Panc1 (cell line): ENCODE measurements around the gene BRD1. TPM values are rescaled to one million over a fixed set of nuclear protein-coding genes. Genes with fewer than 3 reads are reported as not detected.

ENCODE experiments used
- ATAC-seq: fragments of 200-7000 bp; cut with Tn5 transposase; 2 replicates; pipeline ENCODE4 v1.9.1; 2020; ENCODE audit warnings: mild to moderate bottlenecking, moderate library complexity
- BruUV-seq: library from RNA; stranded (reverse); fragments of 400-500 nt; replicated peaks from 2 replicates; lab custom pipeline; 2021; lab: Mats Ljungman, UMichigan
- CTCF ChIA-PET: fragments of 300-600 bp; sonication (Branson Sonifier 250); formaldehyde crosslinking; loops from one replicate; lab custom pipeline; 2022; ENCODE audit warnings: antibody characterized with exemption; lab: Charles Lee
- POLR2A ChIA-PET: fragments of 300-600 bp; sonication (Branson Sonifier 250); formaldehyde crosslinking; loops from one replicate; lab custom pipeline; 2022; ENCODE audit warnings: antibody characterized with exemption; lab: Charles Lee
- DNase-seq: peaks from one replicate; pipeline ENCODE4 v3.0.0-alpha.2; 2010; ENCODE audit warnings: low read depth, low spot score
- H3K27ac ChIP-seq: 2 replicates; pipeline ENCODE4 v1.5.1; 2011; ENCODE audit warnings: mild to moderate bottlenecking, low read length, inconsistent platforms
- H3K27me3 ChIP-seq: fragments of 200-500 bp; sonication (Bioruptor generic); 2 replicates; pipeline ENCODE4 v1.6.0; 2014; ENCODE audit warnings: low read length, inconsistent platforms; ENCODE audit not compliant: control insufficient read depth, insufficient read depth
- H3K36me3 ChIP-seq: fragments of 200-500 bp; sonication (Bioruptor generic); 2 replicates; pipeline ENCODE4 v1.5.1; 2014; ENCODE audit warnings: inconsistent platforms, mild to moderate bottlenecking, low read length, moderate library complexity; ENCODE audit not compliant: control insufficient read depth, insufficient read depth
- H3K4me1 ChIP-seq: 2 replicates; pipeline ENCODE4 v1.5.1; 2011; ENCODE audit warnings: inconsistent platforms, mild to moderate bottlenecking, low read length, moderate library complexity; ENCODE audit not compliant: control insufficient read depth, insufficient read depth
- H3K4me3 ChIP-seq, 2 experiments: 2 replicates each; pipeline ENCODE4 v1.5.1; 2011 to 2012; ENCODE audit warnings: low read depth in 2 of 2, low read length in 2 of 2, mild to moderate bottlenecking in 2 of 2, inconsistent platforms in 1 of 2, moderate library complexity in 1 of 2
- H3K9me3 ChIP-seq: fragments of 200-500 bp; sonication (Bioruptor generic); 2 replicates; pipeline ENCODE4 v1.5.1; 2014; ENCODE audit warnings: low read depth, mild to moderate bottlenecking, inconsistent platforms, low read length, moderate library complexity; ENCODE audit not compliant: control insufficient read depth, insufficient read depth
- CTCF ChIP-seq: fragments of 450-650 bp; IDR thresholded peaks from 2 replicates; pipeline ENCODE4 v1.5.1; 2017; ENCODE audit warnings: mild to moderate bottlenecking
- POLR2AphosphoS5 ChIP-seq: IDR thresholded peaks from 2 replicates; pipeline ENCODE4 v1.6.1; 2012; ENCODE audit warnings: mild to moderate bottlenecking, low read depth, low read length, moderate library complexity
- REST ChIP-seq, 2 experiments: IDR thresholded peaks; 2 replicates each; pipeline ENCODE4 v1.6.1; 2011 to 2012; ENCODE audit warnings: low read depth in 2 of 2, control low read depth in 1 of 2, low read length in 1 of 2, mild to moderate bottlenecking in 1 of 2, moderate library complexity in 1 of 2; ENCODE audit not compliant: insufficient read depth in 1 of 2
- SIN3A ChIP-seq: IDR thresholded peaks from 2 replicates; pipeline ENCODE4 v1.6.1; 2012; ENCODE audit warnings: low read depth, mild to moderate bottlenecking, low read length, moderate library complexity, borderline replicate concordance; ENCODE audit not compliant: insufficient read depth
- TCF7L2 ChIP-seq: IDR thresholded peaks from 2 replicates; pipeline ENCODE4 v1.6.1; 2011; ENCODE audit warnings: mild to moderate bottlenecking, low read depth, low read length, inconsistent platforms
- in situ Hi-C: cut with HindIII; loops from 2 replicates; pipeline ENCODE4 v1.10.0; 2016; ENCODE audit warnings: low sequenced_read_pairs, low pct_unique_long_range_greater_than_20kb
- intact Hi-C: fragments of 100-400 bp; cut with micrococcal nuclease; formaldehyde crosslinking; loops from one replicate; pipeline ENCODE4 v1.10.0; 2022; ENCODE audit not compliant: unreplicated experiment
- total RNA-seq: library from RNA; stranded (reverse); gene quantifications from one replicate; pipeline ENCODE4 v1.2.1, GENCODE V29; 2021; ENCODE audit not compliant: unreplicated experiment

The BRD1 gene
- total RNA-seq, 1 experiment from 2014 or later = 24.0 TPM

- ChIA-PET CTCF (no interaction called here), POLR2A (no interaction called here)
- H3K4me3 ChIP-seq = no peak overlapping the region
- DNase-seq = no peak
- H3K9me3 ChIP-seq = peaks cover 8% of the 10 kb centered on the region; the same call in 1 of the 2 replicates
- in situ Hi-C loops (no loop called here), intact Hi-C loops (no loop called here)
- H3K27me3 ChIP-seq = no peaks in the 10 kb centered on the region
- no TSS peak for BruUV-seq
- H3K36me3 ChIP-seq = no peaks in the 10 kb centered on the region
- no peak for ATAC-seq
- TF ChIP-seq SIN3A (no peak), CTCF (no peak), POLR2AphosphoS5 (no peak)
- H3K4me1 ChIP-seq = peaks cover 7% of the 10 kb centered on the region
- H3K27ac ChIP-seq = no peak overlapping the region
These were observed 36.3 kb upstream of the BRD1 start for GRCh38 chr22:49863931-49864330.

- ATAC-seq = no peak
- peaks cover 8% of the 10 kb centered on the region for H3K4me1 ChIP-seq
- H3K4me3 ChIP-seq = no peak overlapping the region
- DNase-seq = no peak
- H3K27me3 ChIP-seq = no peaks in the 10 kb centered on the region
- ChIA-PET CTCF (no interaction called here), POLR2A (no interaction called here)
- H3K9me3 ChIP-seq = peaks cover 8% of the 10 kb centered on the region; the same call in 1 of the 2 replicates
- intact Hi-C loops (no loop called here), in situ Hi-C loops (no loop called here)
- TF ChIP-seq REST (IDR thresholded peaks at IDR 0.05; ENCODE audit: insufficient read depth in 1 of 2, low read depth in 2 of 2, low read length in 1 of 2) (no peak), SIN3A (no peak), TCF7L2 (no peak), CTCF (no peak), POLR2AphosphoS5 (no peak)
- no peaks in the 10 kb centered on the region for H3K36me3 ChIP-seq
- BruUV-seq = no TSS peak
- no peak overlapping the region for H3K27ac ChIP-seq
These were observed 34.8 kb upstream of the BRD1 start for GRCh38 chr22:49862496-49862776.
